T-cell (primary cell): Measurements from ENCODE around the gene NUMB. TPM values are rescaled to one million over a fixed set of nuclear protein-coding genes. Genes with fewer than 3 reads are reported as not detected.

Source experiments
- ATAC-seq, 4 experiments: fragments of 200-7000 bp in 3 of 4; fragments of 150-1000 bp in 1 of 4; cut with Tn5 transposase; replicated peaks in 1 of 4; 1 replicate in 3 of 4; 2 replicates in 1 of 4; pipeline ENCODE4 v1.10.0; 2021; ENCODE audit warnings: moderate library complexity in 3 of 4, mild to moderate bottlenecking in 2 of 4, moderate number of reproducible peaks in 1 of 4
- CTCF ChIA-PET, 2 donors: fragments of 300-600 bp; sonication (Branson Sonifier 250); formaldehyde crosslinking; loops; one replicate each; lab custom pipeline; 2022; ENCODE audit warnings: antibody characterized with exemption in 2 of 2; lab: Charles Lee
- POLR2A ChIA-PET, 2 donors: fragments of 300-600 bp; sonication (Branson Sonifier 250); formaldehyde crosslinking; loops; one replicate each; lab custom pipeline; 2022; ENCODE audit warnings: antibody characterized with exemption in 2 of 2; lab: Charles Lee
- DNase-seq, 35 experiments: peaks; one replicate each; pipeline versions ENCODE4 v3.0.0 to v3.0.0-alpha.2; 2013 to 2023
- H3K27ac ChIP-seq: one replicate; pipeline ENCODE4 v1.5.1; 2013; ENCODE audit warnings: low read length
- H3K27me3 ChIP-seq, 2 experiments: replicated peaks in 1 of 2; 1 replicate in 1 of 2; 2 replicates in 1 of 2; pipeline versions ENCODE4 v1.6.1 to v1.7.0; 2013; ENCODE audit warnings: low read length in 1 of 2, mixed read lengths in 1 of 2; ENCODE audit not compliant: control insufficient read depth in 2 of 2, insufficient read depth in 2 of 2; ENCODE audit errors: extremely low read depth in 1 of 2
- H3K36me3 ChIP-seq, 2 donors: 1 replicate in 1 of 2; 2 replicates in 1 of 2; pipeline versions ENCODE4 v1.6.1 to v1.7.0; 2013; ENCODE audit warnings: low read length in 1 of 2; ENCODE audit not compliant: control insufficient read depth in 2 of 2, insufficient read depth in 1 of 2; ENCODE audit errors: extremely low read depth in 1 of 2
- H3K4me1 ChIP-seq, 2 experiments: 1 replicate in 1 of 2; 2 replicates in 1 of 2; pipeline versions ENCODE4 v1.6.1 to v1.7.0; 2013; ENCODE audit warnings: low read length in 2 of 2, mixed read lengths in 1 of 2; ENCODE audit not compliant: insufficient read depth in 2 of 2, control insufficient read depth in 1 of 2; ENCODE audit errors: extremely low read depth in 1 of 2
- H3K4me3 ChIP-seq, 2 donors: 1 replicate in 1 of 2; 2 replicates in 1 of 2; pipeline versions ENCODE4 v1.5.1 to v1.7.0; 2013; ENCODE audit warnings: mild to moderate bottlenecking in 2 of 2, low read length in 1 of 2, moderate library complexity in 1 of 2; ENCODE audit not compliant: control insufficient read depth in 1 of 2; ENCODE audit errors: extremely low read depth in 1 of 2
- H3K9me3 ChIP-seq: 2 replicates; pipeline ENCODE4 v1.7.0; 2013
- H3K27ac Mint-ChIP-seq, 2 donors: one replicate each; pipeline ENCODE4 v1.8.0; 2020 to 2021; ENCODE audit warnings: mild to moderate bottlenecking in 2 of 2, mixed read lengths in 2 of 2
- H3K27me3 Mint-ChIP-seq, 2 donors: one replicate each; pipeline ENCODE4 v1.8.0; 2021 to 2022; ENCODE audit warnings: mixed read lengths in 2 of 2
- H3K36me3 Mint-ChIP-seq: one replicate; pipeline ENCODE4 v1.8.0; 2021; ENCODE audit warnings: mixed read lengths
- H3K4me1 Mint-ChIP-seq, 3 donors: one replicate each; pipeline ENCODE4 v1.8.0; 2020 to 2022; ENCODE audit warnings: mixed read lengths in 3 of 3, mild to moderate bottlenecking in 1 of 3
- H3K4me3 Mint-ChIP-seq, 3 donors: one replicate each; pipeline ENCODE4 v1.8.0; 2020 to 2022; ENCODE audit warnings: mild to moderate bottlenecking in 3 of 3, mixed read lengths in 3 of 3, moderate library complexity in 3 of 3
- H3K9me3 Mint-ChIP-seq, 3 donors: one replicate each; pipeline ENCODE4 v1.8.0; 2020 to 2022; ENCODE audit warnings: mixed read lengths in 3 of 3
- WGBS: methylation state at CpG from one replicate; pipeline ENCODE4 v1.1.5; 2013; ENCODE audit warnings: missing lambda C conversion rate; ENCODE audit not compliant: insufficient coverage; 5-methylcytosine and 5-hydroxymethylcytosine counted together
- total RNA-seq, 35 experiments: library from RNA in 6 of 35; stranded (reverse) in 6 of 35; fragments of 120-200 nt in 1 of 35; gene quantifications; one replicate each; pipeline versions ENCODE4 v1.2.1 to v1.2.4 and lab custom pipeline; 2013 to 2026

Gene NUMB
- total RNA-seq, 5 donors from 2014 or later (not counting 1 experiment from before 2014, with no cell fraction given), result 45.1 to 52.6 (median 49.1) TPM

DNA sequence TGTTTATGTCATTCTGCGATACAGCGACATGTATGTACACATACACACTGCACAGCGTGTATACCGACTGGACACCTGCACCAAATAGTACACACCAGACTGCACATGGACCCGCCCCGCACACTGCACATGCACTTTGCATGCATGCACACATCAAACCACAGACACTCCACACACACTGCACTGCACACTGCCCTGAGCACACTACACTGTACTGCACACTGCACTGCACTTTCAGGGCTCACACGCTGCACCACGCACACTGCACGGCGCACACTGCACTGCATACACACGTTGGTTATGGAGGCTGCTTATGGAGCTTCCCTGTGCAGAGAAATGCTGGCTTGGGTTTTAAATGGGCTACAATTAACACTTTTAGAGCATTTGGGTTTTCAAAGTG is 219.4 kb downstream of the NUMB start:
- Mint-ChIP-seq H3K9me3 (no peaks in the 10 kb centered on the region), H3K4me3 (peak overlapping the region in 1 of 3 donors; percentile 34), H3K27me3 (peaks cover 62 to 81% of the 10 kb centered on the region in 2 donors), H3K4me1 (peaks cover 13 to 31% (median 20%) of the 10 kb centered on the region in 3 donors), H3K36me3 (no peaks in the 10 kb centered on the region), H3K27ac (no peak overlapping the region)
- DNase-seq (no peak), ATAC-seq (no peak)
- Histone ChIP-seq H3K4me3 (no peak overlapping the region), H3K9me3 (no peaks in the 10 kb centered on the region), H3K4me1 (peaks cover 0 to 16% of the 10 kb centered on the region in 2 experiments), H3K27ac (no peak overlapping the region), H3K27me3 (peaks cover 13 to 86% of the 10 kb centered on the region in 2 experiments), H3K36me3 (no peaks in the 10 kb centered on the region)
- ChIA-PET CTCF (no interaction called here), POLR2A (no interaction called here)
- WGBS, result 87% methylated on average over 7 of the region's 11 CpGs

DNA sequence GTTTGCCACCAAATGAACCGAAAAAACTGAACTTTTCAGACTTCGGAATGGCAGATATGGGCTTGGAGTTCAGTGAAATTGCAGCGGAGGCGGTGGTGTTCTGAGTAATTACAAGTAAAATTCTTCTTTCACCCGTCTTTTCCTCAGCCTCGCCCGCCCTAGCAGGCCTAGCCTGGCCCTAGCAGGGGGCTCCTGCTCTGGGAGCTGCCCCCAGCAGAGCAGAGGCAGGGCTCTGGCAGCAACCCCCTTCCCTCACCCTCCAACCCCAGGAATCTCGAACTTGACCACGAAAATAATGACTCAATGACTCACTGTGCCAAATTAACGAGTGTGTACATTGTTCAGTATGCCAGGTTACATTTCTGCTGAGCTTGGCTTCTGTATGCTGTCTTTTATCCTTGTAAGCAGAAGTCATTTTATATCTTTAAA is 219.9 kb downstream of the NUMB start:
- POLR2A ChIA-PET, result no interaction called here
- Mint-ChIP-seq H3K4me3 (peak overlapping the region in 2 of 3 donors; percentile 13 to 34), H3K4me1 (peaks cover 13 to 28% (median 18%) of the 10 kb centered on the region in 3 donors), H3K27me3 (peaks cover 62 to 81% of the 10 kb centered on the region in 2 donors), H3K9me3 (no peaks in the 10 kb centered on the region), H3K27ac (peak overlapping the region in 1 of 2 donors; percentile 19), H3K36me3 (no peaks in the 10 kb centered on the region)
- Histone ChIP-seq H3K27me3 (peaks cover 11 to 88% of the 10 kb centered on the region in 2 experiments), H3K36me3 (no peaks in the 10 kb centered on the region), H3K4me1 (peaks cover 0 to 16% of the 10 kb centered on the region in 2 experiments), H3K27ac (no peak overlapping the region), H3K9me3 (no peaks in the 10 kb centered on the region), H3K4me3 (no peak overlapping the region)
- DNase-seq, result no peak
- WGBS, result 15% methylated on average over 4 of the region's 10 CpGs
- ATAC-seq, result no peak
- CTCF ChIA-PET, result interaction anchor here in 1 of 2 donors (0.5 kb wide), 1 partner anchor 8 kb away, joined by 4 read pairs; no protein-coding TSS in a partner anchor

DNA sequence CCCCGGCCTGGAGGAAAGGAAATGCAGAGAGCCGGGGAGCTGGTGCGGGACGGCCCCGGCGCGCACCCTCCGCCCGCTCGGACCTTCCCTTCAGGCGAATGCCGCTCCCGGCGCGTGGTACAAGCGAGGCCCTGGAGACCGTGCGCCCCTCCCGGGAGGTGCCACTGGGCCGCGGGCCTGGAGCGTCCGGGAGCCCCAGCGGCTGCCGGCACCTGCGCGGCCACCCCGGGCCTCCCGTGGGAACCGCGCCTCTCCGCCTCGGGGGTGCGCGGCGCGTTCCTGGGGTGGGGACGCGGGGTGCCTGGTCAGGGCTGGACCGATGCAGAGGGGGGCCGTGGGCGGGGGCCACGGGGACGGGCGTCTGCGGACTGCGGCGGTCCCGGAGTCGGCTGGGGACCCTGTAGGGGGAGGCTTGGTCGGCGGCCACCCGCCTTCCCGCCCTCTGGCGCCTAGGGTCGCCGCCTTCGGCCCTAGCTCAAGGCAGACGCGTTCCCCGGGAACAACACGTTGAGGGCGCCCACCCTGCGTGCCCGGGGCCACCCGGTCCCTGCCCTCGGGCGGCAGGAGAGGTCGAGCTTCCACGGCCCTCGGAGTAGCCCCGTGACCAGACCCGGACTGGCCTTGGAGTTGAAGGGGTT is 220.4 kb downstream of the NUMB start:
- peaks cover 12 to 24% (median 13%) of the 10 kb centered on the region in 3 donors for H3K4me1 Mint-ChIP-seq
- no peaks in the 10 kb centered on the region for H3K36me3 Mint-ChIP-seq
- Histone ChIP-seq H3K27me3 (peaks cover 13 to 88% of the 10 kb centered on the region in 2 experiments), H3K27ac (no peak overlapping the region), H3K4me1 (peaks cover 0 to 16% of the 10 kb centered on the region in 2 experiments), H3K36me3 (no peaks in the 10 kb centered on the region), H3K4me3 (peak overlapping the region in 1 of 2 donors; percentile 10), H3K9me3 (no peaks in the 10 kb centered on the region)
- DNase-seq (no peak), ATAC-seq (no peak)
- H3K27me3 Mint-ChIP-seq, result peaks cover 58 to 79% of the 10 kb centered on the region in 2 donors
- POLR2A ChIA-PET, result no interaction called here
- WGBS, result 2% methylated on average over 69 of the region's 73 CpGs
- CTCF ChIA-PET, result interaction anchor here in 1 of 2 donors (0.5 kb wide), 1 partner anchor 8 kb away, joined by 4 read pairs; no protein-coding TSS in a partner anchor
- peak overlapping the region in 2 of 3 donors; percentile 13 to 34 for H3K4me3 Mint-ChIP-seq
- H3K27ac Mint-ChIP-seq, result no peak overlapping the region
- no peaks in the 10 kb centered on the region for H3K9me3 Mint-ChIP-seq

DNA sequence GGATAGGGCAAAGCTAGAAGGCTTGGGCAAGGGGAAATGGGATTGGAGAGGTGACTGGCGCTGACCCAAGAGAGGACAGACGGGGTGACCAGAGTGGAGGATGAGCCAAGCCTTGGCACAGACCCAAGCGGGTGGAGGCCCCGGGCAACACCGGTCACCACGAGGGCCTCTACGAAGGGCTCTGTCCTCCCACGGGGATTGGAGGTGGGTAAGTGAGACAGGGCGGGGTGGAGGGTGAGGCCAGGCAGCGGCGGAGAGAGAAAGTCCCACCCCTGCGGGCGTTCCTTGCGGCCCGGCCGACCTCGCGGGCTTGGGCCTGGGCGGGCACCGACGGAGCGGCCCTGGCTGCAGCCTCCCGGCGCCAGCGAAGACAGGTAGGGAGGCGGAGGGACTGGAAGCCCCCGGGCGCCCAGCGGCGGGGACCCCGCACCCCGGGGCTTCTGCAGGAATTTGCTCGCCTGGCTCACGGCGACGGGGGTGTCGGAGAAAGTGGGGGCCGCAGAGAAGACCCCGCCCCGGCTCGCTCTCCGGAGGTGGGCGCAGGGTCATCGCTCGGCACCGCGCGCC is 221.0 kb downstream of the NUMB start, which contains the start of gene PAPLN:
Gene PAPLN, plus strand, starts transcription at position 288 of the 567 bp plus-strand sequence. CDS start 2,273 bp downstream, outside the sequence.
- Mint-ChIP-seq H3K36me3 (no peaks in the 10 kb centered on the region), H3K4me1 (peaks cover 8 to 20% (median 8%) of the 10 kb centered on the region in 3 donors), H3K27ac (peak within 1 kb of the TSS in 1 of 2 donors; percentile 3), H3K4me3 (peak within 1 kb of the TSS; percentile 4 to 60 (median 56)), H3K9me3 (no peaks in the 10 kb centered on the region), H3K27me3 (peaks cover 54 to 75% of the 10 kb centered on the region in 2 donors)
- H3K4me3 ChIP-seq, result peak within 1 kb of the TSS in 1 of 2 donors; percentile 10
- 5% methylated on average over 48 of the region's 48 CpGs for WGBS
- peaks cover 0 to 16% of the 10 kb centered on the region in 2 experiments for H3K4me1 ChIP-seq
- no peak within 1 kb of the TSS for H3K27ac ChIP-seq
- DNase-seq (no peak), ATAC-seq (peak in 1 of 4 experiments; percentile 24)
- H3K27me3 ChIP-seq, result peaks cover 13 to 87% of the 10 kb centered on the region in 2 experiments
- no peaks in the 10 kb centered on the region for H3K9me3 ChIP-seq
- H3K36me3 ChIP-seq, result no peaks in the 10 kb centered on the region
- ChIA-PET POLR2A (no interaction called here), CTCF (no interaction called here)

GRCh38 chr14:73236752-73237218 is 221.6 kb downstream of the NUMB start:
- CTCF ChIA-PET, result no interaction called here
- peaks cover 0 to 16% of the 10 kb centered on the region in 2 experiments for H3K4me1 ChIP-seq
- peaks cover 13 to 87% of the 10 kb centered on the region in 2 experiments for H3K27me3 ChIP-seq
- Mint-ChIP-seq H3K4me1 (peaks cover 8 to 20% (median 8%) of the 10 kb centered on the region in 3 donors), H3K9me3 (no peaks in the 10 kb centered on the region), H3K27me3 (peaks cover 51 to 73% of the 10 kb centered on the region in 2 donors), H3K36me3 (no peaks in the 10 kb centered on the region), H3K27ac (peak overlapping the region in 1 of 2 donors; percentile 3), H3K4me3 (peak overlapping the region; percentile 4 to 60 (median 56))
- no peak overlapping the region for H3K27ac ChIP-seq
- DNase-seq (no peak), ATAC-seq (no peak)
- no peak overlapping the region for H3K4me3 ChIP-seq
- POLR2A ChIA-PET, result interaction anchor here in 1 of 2 donors (0.7 kb wide), 1 partner anchor 82 kb away, joined by 10 read pairs; no protein-coding TSS in a partner anchor
- no peaks in the 10 kb centered on the region for H3K36me3 ChIP-seq
- H3K9me3 ChIP-seq, result no peaks in the 10 kb centered on the region
- 27% methylated on average over 7 of the region's 7 CpGs for WGBS

GRCh38 chr14:73236157-73236556 is 222.2 kb downstream of the NUMB start:
- no peaks in the 10 kb centered on the region for H3K36me3 ChIP-seq
- ChIA-PET CTCF (no interaction called here), POLR2A (interaction anchor here in 1 of 2 donors (0.7 kb wide), 1 partner anchor 81 kb away, joined by 10 read pairs; no protein-coding TSS in a partner anchor)
- H3K4me3 ChIP-seq, result no peak overlapping the region
- Mint-ChIP-seq H3K27me3 (peaks cover 46 to 66% of the 10 kb centered on the region in 2 donors), H3K4me3 (peak overlapping the region in 1 of 3 donors; percentile 60), H3K9me3 (no peaks in the 10 kb centered on the region), H3K4me1 (peaks cover 8 to 20% (median 8%) of the 10 kb centered on the region in 3 donors), H3K27ac (no peak overlapping the region), H3K36me3 (no peaks in the 10 kb centered on the region)
- ATAC-seq (no peak), DNase-seq (no peak)
- H3K27me3 ChIP-seq, result peaks cover 13 to 84% of the 10 kb centered on the region in 2 experiments
- peaks cover 0 to 16% of the 10 kb centered on the region in 2 experiments for H3K4me1 ChIP-seq
- no peak overlapping the region for H3K27ac ChIP-seq
- WGBS, result 39% methylated on average over 10 of the region's 11 CpGs
- no peaks in the 10 kb centered on the region for H3K9me3 ChIP-seq
